Astrocyte (in vitro differentiated cells and primary cell): ENCODE results near the gene TRAPPC10.

Experiments used
- EZH2 ChIP-seq: IDR thresholded peaks from 2 replicates; pipeline ENCODE4 v1.6.1; 2012; ENCODE audit warnings: mild to moderate bottlenecking, low read length, inconsistent platforms; ENCODE audit not compliant: insufficient read depth
- TF ChIP-seq, protein P1 (sequence below): IDR thresholded peaks from 2 replicates; pipeline ENCODE4 v1.5.1; 2011; ENCODE audit warnings: low read depth, mild to moderate bottlenecking, inconsistent platforms, low read length, moderate library complexity; ENCODE audit not compliant: insufficient read depth

- no peak for TF ChIP-seq EZH2
- TF ChIP-seq, protein P1, sequence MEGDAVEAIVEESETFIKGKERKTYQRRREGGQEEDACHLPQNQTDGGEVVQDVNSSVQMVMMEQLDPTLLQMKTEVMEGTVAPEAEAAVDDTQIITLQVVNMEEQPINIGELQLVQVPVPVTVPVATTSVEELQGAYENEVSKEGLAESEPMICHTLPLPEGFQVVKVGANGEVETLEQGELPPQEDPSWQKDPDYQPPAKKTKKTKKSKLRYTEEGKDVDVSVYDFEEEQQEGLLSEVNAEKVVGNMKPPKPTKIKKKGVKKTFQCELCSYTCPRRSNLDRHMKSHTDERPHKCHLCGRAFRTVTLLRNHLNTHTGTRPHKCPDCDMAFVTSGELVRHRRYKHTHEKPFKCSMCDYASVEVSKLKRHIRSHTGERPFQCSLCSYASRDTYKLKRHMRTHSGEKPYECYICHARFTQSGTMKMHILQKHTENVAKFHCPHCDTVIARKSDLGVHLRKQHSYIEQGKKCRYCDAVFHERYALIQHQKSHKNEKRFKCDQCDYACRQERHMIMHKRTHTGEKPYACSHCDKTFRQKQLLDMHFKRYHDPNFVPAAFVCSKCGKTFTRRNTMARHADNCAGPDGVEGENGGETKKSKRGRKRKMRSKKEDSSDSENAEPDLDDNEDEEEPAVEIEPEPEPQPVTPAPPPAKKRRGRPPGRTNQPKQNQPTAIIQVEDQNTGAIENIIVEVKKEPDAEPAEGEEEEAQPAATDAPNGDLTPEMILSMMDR: no peak
These were observed 41.6 kb upstream of the TRAPPC10 start for GRCh38 chr21:43970551-43970950.
